Measurements from ENCODE around the gene C14orf180.

C14orf180 gene

GRCh38 chr14:104554608-104555429 is 24.7 kb upstream of the C14orf180 start:
- TF ChIP-seq CTCF (conservative IDR thresholded peaks at IDR 0.05; ENCODE audit: low read depth, low read length) = no peak
- no peak for DNase-seq (ENCODE audit: low read depth)
- H3K4me3 ChIP-seq (ENCODE audit: low read depth, low read length) = no peak overlapping the region

- no peak for DNase-seq (ENCODE audit: low read depth)
- no peak for TF ChIP-seq CTCF (conservative IDR thresholded peaks at IDR 0.05; ENCODE audit: low read depth, low read length)
- no peak overlapping the region for H3K4me3 ChIP-seq (ENCODE audit: low read depth, low read length)
These were observed 23.9 kb upstream of the C14orf180 start for GRCh38 chr14:104555430-104556255.

GRCh38 chr14:104556256-104557021 is 23.1 kb upstream of the C14orf180 start:
- TF ChIP-seq CTCF (conservative IDR thresholded peaks at IDR 0.05; ENCODE audit: low read depth, low read length) = no peak
- H3K4me3 ChIP-seq (ENCODE audit: low read depth, low read length) = no peak overlapping the region
- no peak for DNase-seq (ENCODE audit: low read depth)

GRCh38 chr14:104557086-104557485 is 22.5 kb upstream of the C14orf180 start:
- no peak overlapping the region for H3K4me3 ChIP-seq (ENCODE audit: low read depth, low read length)
- no peak for TF ChIP-seq CTCF (conservative IDR thresholded peaks at IDR 0.05; ENCODE audit: low read depth, low read length)
- DNase-seq (ENCODE audit: low read depth) = no peak

- no peak for DNase-seq (ENCODE audit: low read depth)
- no peak for TF ChIP-seq CTCF (conservative IDR thresholded peaks at IDR 0.05; ENCODE audit: low read depth, low read length)
- no peak overlapping the region for H3K4me3 ChIP-seq (ENCODE audit: low read depth, low read length)
These were observed 21.8 kb upstream of the C14orf180 start for GRCh38 chr14:104557766-104558165.

- no peak for TF ChIP-seq CTCF (conservative IDR thresholded peaks at IDR 0.05; ENCODE audit: low read depth, low read length)
- DNase-seq (ENCODE audit: low read depth) = no peak
- no peak overlapping the region for H3K4me3 ChIP-seq (ENCODE audit: low read depth, low read length)
These were observed 21.1 kb upstream of the C14orf180 start for GRCh38 chr14:104558231-104559027.
